Ascending aorta (tissue), 2 donors: ENCODE results near the gene MAP3K6. TPM values are rescaled to one million over a fixed set of nuclear protein-coding genes. Genes with fewer than 3 reads are reported as not detected.

Experiments used
- DNase-seq, 2 donors: peaks; one replicate each; pipeline ENCODE4 v3.0.0-alpha.2; 2019; ENCODE audit warnings: low spot score in 2 of 2
- H3K27ac ChIP-seq, 2 donors: fragments of 200-600 bp; sonication (generic); one replicate each; pipeline ENCODE4 v1.5.1; 2016 to 2017; ENCODE audit warnings: mild to moderate bottlenecking in 1 of 2
- H3K27me3 ChIP-seq: fragments of 200-600 bp; sonication (generic); one replicate; pipeline ENCODE4 v1.5.1; 2017
- H3K36me3 ChIP-seq, 2 donors: fragments of 200-600 bp; sonication (generic); one replicate each; pipeline ENCODE4 v1.5.1; 2016
- H3K4me1 ChIP-seq, 2 donors: fragments of 200-600 bp; sonication (generic); one replicate each; pipeline ENCODE4 v1.5.1; 2016 to 2017; ENCODE audit warnings: mild to moderate bottlenecking in 1 of 2
- H3K4me3 ChIP-seq, 2 donors: fragments of 200-600 bp; sonication (generic); one replicate each; pipeline ENCODE4 v1.5.1; 2016 to 2017; ENCODE audit warnings: mild to moderate bottlenecking in 1 of 2
- H3K9me3 ChIP-seq, 2 donors: fragments of 200-600 bp; sonication (generic); one replicate each; pipeline ENCODE4 v1.5.1; 2016
- CTCF ChIP-seq, 3 experiments: fragments of 200-600 bp in 2 of 3; fragments of 450-650 bp in 1 of 3; sonication (generic) in 2 of 3; IDR thresholded peaks; one replicate each; pipeline ENCODE4 v1.5.1; 2016 to 2019; ENCODE audit warnings: antibody characterized with exemption in 3 of 3, mild to moderate bottlenecking in 1 of 3, moderate library complexity in 1 of 3
- intact Hi-C: fragments of 100-400 bp; cut with DNase I; formaldehyde crosslinking; loops from one replicate; pipeline ENCODE4 v1.15.1; 2023
- total RNA-seq: library from RNA; depleted of rRNA; stranded (reverse); fragments of >200 nt; gene quantifications from one replicate; pipeline ENCODE4 v1.1.0, GENCODE V29; 2016

MAP3K6 gene
- total RNA-seq, 1 donor from 2014 or later: 164 TPM

GRCh38 chr1:27383661-27384060 is 16.9 kb upstream of the MAP3K6 start:
- DNase-seq: no peak
- H3K27me3 ChIP-seq: no peaks in the 10 kb centered on the region
- intact Hi-C loops: loop anchor here (5.0 kb wide), 1 partner anchor 41 kb away; the partner anchor contains the start of gene SYTL1
- H3K4me1 ChIP-seq: no peaks in the 10 kb centered on the region
- H3K36me3 ChIP-seq: no peaks in the 10 kb centered on the region
- H3K27ac ChIP-seq: no peak overlapping the region
- H3K4me3 ChIP-seq: no peak overlapping the region
- TF ChIP-seq CTCF (IDR thresholded peaks at IDR 0.05): no peak
- no peaks in the 10 kb centered on the region for H3K9me3 ChIP-seq

- H3K4me3 ChIP-seq: no peak within 1 kb of the TSS
Observed at GRCh38 chr1:27383039-27383605, 16.4 kb upstream of the MAP3K6 start, which contains the start of gene CD164L2. TSS of gene CD164L2 (minus strand) at chr1:27383333. CDS start at chr1:27383239, 94 bp downstream.

GRCh38 chr1:27381969-27382762 is 15.4 kb upstream of the MAP3K6 start:
- no peak overlapping the region for H3K27ac ChIP-seq
- H3K36me3 ChIP-seq: no peaks in the 10 kb centered on the region
- no peak for TF ChIP-seq CTCF (IDR thresholded peaks at IDR 0.05)
- no peak overlapping the region for H3K4me3 ChIP-seq
- intact Hi-C loops: loop anchor here (5.0 kb wide), 1 partner anchor 40 kb away; the partner anchor contains the start of gene SYTL1
- no peaks in the 10 kb centered on the region for H3K27me3 ChIP-seq
- no peaks in the 10 kb centered on the region for H3K4me1 ChIP-seq
- DNase-seq: no peak
- H3K9me3 ChIP-seq: no peaks in the 10 kb centered on the region

More at GRCh38 chr1:27383039-27383605, 16.4 kb upstream of the MAP3K6 start, which contains the start of gene CD164L2:
- Histone ChIP-seq H3K27ac (no peak within 1 kb of the TSS), H3K36me3 (no peaks in the 10 kb centered on the region), H3K27me3 (no peaks in the 10 kb centered on the region), H3K9me3 (no peaks in the 10 kb centered on the region), H3K4me1 (no peaks in the 10 kb centered on the region)
- intact Hi-C loops: loop anchor here (5.0 kb wide), 1 partner anchor 41 kb away; the partner anchor contains the start of gene SYTL1
- no peak for TF ChIP-seq CTCF (IDR thresholded peaks at IDR 0.05)
- DNase-seq: no peak

GRCh38 chr1:27380766-27381733 is 14.3 kb upstream of the MAP3K6 start:
- H3K4me1 ChIP-seq: no peaks in the 10 kb centered on the region
- H3K4me3 ChIP-seq: no peak overlapping the region
- intact Hi-C loops: loop anchor here (5.0 kb wide), 1 partner anchor 39 kb away; the partner anchor contains the start of gene SYTL1
- H3K36me3 ChIP-seq: no peaks in the 10 kb centered on the region
- no peak for TF ChIP-seq CTCF (IDR thresholded peaks at IDR 0.05)
- no peak overlapping the region for H3K27ac ChIP-seq
- no peaks in the 10 kb centered on the region for H3K27me3 ChIP-seq
- no peak for DNase-seq
- H3K9me3 ChIP-seq: no peaks in the 10 kb centered on the region

GRCh38 chr1:27380224-27380623 is 13.5 kb upstream of the MAP3K6 start:
- no peaks in the 10 kb centered on the region for H3K4me1 ChIP-seq
- H3K4me3 ChIP-seq: no peak overlapping the region
- DNase-seq: no peak
- H3K36me3 ChIP-seq: no peaks in the 10 kb centered on the region
- H3K27me3 ChIP-seq: no peaks in the 10 kb centered on the region
- H3K9me3 ChIP-seq: no peaks in the 10 kb centered on the region
- no peak overlapping the region for H3K27ac ChIP-seq
- intact Hi-C loops: loop anchor here (5.0 kb wide), 1 partner anchor 38 kb away; the partner anchor contains the start of gene SYTL1
- TF ChIP-seq CTCF (IDR thresholded peaks at IDR 0.05): no peak
